ENCODE results near the gene AEBP1. TPM values are rescaled to one million over a fixed set of nuclear protein-coding genes. Genes with fewer than 3 reads are reported as not detected.

The AEBP1 gene
- total and polyA plus RNA-seq, 5 experiments from 2014 or later, result 2.4 to 38.5 (median 10.4) TPM

- no peak for ATAC-seq
- Mint-ChIP-seq H3K9me3 (no peaks in the 10 kb centered on the region), H3K27me3 (no peaks in the 10 kb centered on the region), H3K4me3 (no peak overlapping the region), H3K4me1 (no peaks in the 10 kb centered on the region), H3K27ac (no peak overlapping the region), H3K36me3 (no peaks in the 10 kb centered on the region)
- peak in 1 of 10 donors; percentile 41 for DNase-seq
- POLR2A ChIA-PET, result no interaction called here
Measured at GRCh38 chr7:44152971-44153947, 49.1 kb downstream of the AEBP1 start.

GRCh38 chr7:44153948-44154335 lies 49.8 kb downstream of the AEBP1 start:
- Mint-ChIP-seq H3K4me3 (no peak overlapping the region), H3K27me3 (no peaks in the 10 kb centered on the region), H3K4me1 (no peaks in the 10 kb centered on the region), H3K36me3 (no peaks in the 10 kb centered on the region), H3K27ac (no peak overlapping the region), H3K9me3 (no peaks in the 10 kb centered on the region)
- POLR2A ChIA-PET, result no interaction called here
- ATAC-seq (no peak), DNase-seq (peak in 1 of 10 donors; percentile 45)

- Mint-ChIP-seq H3K27me3 (no peaks in the 10 kb centered on the region), H3K27ac (no peak overlapping the region), H3K4me1 (no peaks in the 10 kb centered on the region), H3K9me3 (no peaks in the 10 kb centered on the region), H3K36me3 (no peaks in the 10 kb centered on the region), H3K4me3 (no peak overlapping the region)
- DNase-seq (peak in 1 of 10 donors; percentile 4), ATAC-seq (no peak)
- POLR2A ChIA-PET, result no interaction called here
Measured at GRCh38 chr7:44154703-44155102, 50.6 kb downstream of the AEBP1 start.

- Mint-ChIP-seq H3K4me1 (no peaks in the 10 kb centered on the region), H3K36me3 (no peaks in the 10 kb centered on the region)
- POLR2A ChIA-PET, result no interaction called here
Measured at GRCh38 chr7:44155191-44156185, 51.3 kb downstream of the AEBP1 start.

GRCh38 chr7:44156453-44157010 lies 52.4 kb downstream of the AEBP1 start:
- ATAC-seq (no peak), DNase-seq (peak in 1 of 10 donors; percentile 15)
- POLR2A ChIA-PET, result no interaction called here
- H3K36me3 Mint-ChIP-seq, result no peaks in the 10 kb centered on the region
- H3K9me3 Mint-ChIP-seq, result no peaks in the 10 kb centered on the region
- H3K27ac Mint-ChIP-seq, result no peak overlapping the region
- no peaks in the 10 kb centered on the region for H3K4me1 Mint-ChIP-seq
- no peaks in the 10 kb centered on the region for H3K27me3 Mint-ChIP-seq
- H3K4me3 Mint-ChIP-seq, result no peak overlapping the region

More at GRCh38 chr7:44155191-44156185, 51.3 kb downstream of the AEBP1 start:
- Mint-ChIP-seq H3K27ac (no peak overlapping the region), H3K4me3 (no peak overlapping the region), H3K9me3 (no peaks in the 10 kb centered on the region), H3K27me3 (no peaks in the 10 kb centered on the region)
- DNase-seq, result peak in 1 of 10 donors; percentile 3
- no peak for ATAC-seq

GRCh38 chr7:44157116-44158080 lies 53.3 kb downstream of the AEBP1 start:
- Mint-ChIP-seq H3K4me1 (no peaks in the 10 kb centered on the region), H3K36me3 (no peaks in the 10 kb centered on the region), H3K27ac (peak overlapping the region in 1 of 10 donors; percentile 9), H3K27me3 (peaks cover 0 to 4% (median 0%) of the 10 kb centered on the region in 5 donors), H3K9me3 (no peaks in the 10 kb centered on the region), H3K4me3 (no peak overlapping the region)
- peak in 1 of 10 donors; percentile 22 for DNase-seq
- POLR2A ChIA-PET, result no interaction called here
- no peak for ATAC-seq

- POLR2A ChIA-PET, result no interaction called here
- H3K36me3 Mint-ChIP-seq, result no peaks in the 10 kb centered on the region
- H3K27ac Mint-ChIP-seq, result peak overlapping the region in 1 of 10 donors; percentile 9
- H3K4me1 Mint-ChIP-seq, result no peaks in the 10 kb centered on the region
- H3K9me3 Mint-ChIP-seq, result no peaks in the 10 kb centered on the region
- H3K4me3 Mint-ChIP-seq, result no peak overlapping the region
- ATAC-seq (no peak), DNase-seq (no peak)
- H3K27me3 Mint-ChIP-seq, result peaks cover 0 to 4% (median 0%) of the 10 kb centered on the region in 5 donors
Measured at GRCh38 chr7:44158096-44158872, 54.1 kb downstream of the AEBP1 start.

GRCh38 chr7:44158873-44159631 lies 54.9 kb downstream of the AEBP1 start:
- H3K27ac Mint-ChIP-seq, result no peak overlapping the region
- DNase-seq, result no peak

GRCh38 chr7:44159824-44160630 lies 55.9 kb downstream of the AEBP1 start:
- peaks cover 0 to 8% (median 0%) of the 10 kb centered on the region in 9 donors for H3K9me3 Mint-ChIP-seq
- H3K4me3 Mint-ChIP-seq, result no peak overlapping the region
- peaks cover 0 to 4% (median 0%) of the 10 kb centered on the region in 5 donors for H3K27me3 Mint-ChIP-seq
- no peaks in the 10 kb centered on the region for H3K4me1 Mint-ChIP-seq
- POLR2A ChIA-PET, result no interaction called here
- H3K36me3 Mint-ChIP-seq, result peaks cover 0 to 5% (median 0%) of the 10 kb centered on the region in 3 donors
- ATAC-seq (no peak), DNase-seq (peak in 1 of 10 donors; percentile 27)
- no peak overlapping the region for H3K27ac Mint-ChIP-seq

More at GRCh38 chr7:44158873-44159631, 54.9 kb downstream of the AEBP1 start:
- Mint-ChIP-seq H3K9me3 (peaks cover 0 to 3% (median 0%) of the 10 kb centered on the region in 9 donors), H3K4me1 (no peaks in the 10 kb centered on the region), H3K36me3 (peaks cover 0 to under 1% (median 0%) of the 10 kb centered on the region in 3 donors), H3K4me3 (no peak overlapping the region), H3K27me3 (peaks cover 0 to 4% (median 0%) of the 10 kb centered on the region in 5 donors)
- POLR2A ChIA-PET, result no interaction called here
- no peak for ATAC-seq

- H3K27me3 Mint-ChIP-seq, result peaks cover 0 to 4% (median 0%) of the 10 kb centered on the region in 5 donors
- peak in 1 of 10 donors; percentile 18 for DNase-seq
- H3K4me3 Mint-ChIP-seq, result no peak overlapping the region
- POLR2A ChIA-PET, result no interaction called here
- no peaks in the 10 kb centered on the region for H3K4me1 Mint-ChIP-seq
- H3K27ac Mint-ChIP-seq, result no peak overlapping the region
- H3K36me3 Mint-ChIP-seq, result peaks cover 0 to 5% (median 0%) of the 10 kb centered on the region in 3 donors
- no peak for ATAC-seq
- H3K9me3 Mint-ChIP-seq, result peaks cover 0 to 8% (median 0%) of the 10 kb centered on the region in 9 donors
Measured at GRCh38 chr7:44161371-44161770, 57.2 kb downstream of the AEBP1 start.

All from naive thymus-derived CD8-positive, alpha-beta T cell (primary cell).